WI38 (cell line): ENCODE measurements around the gene OLFML3.
"Not testable (repeated sequence)": the region's sequence is repeated elsewhere in the genome, so short reads cannot be mapped to it uniquely, and the experiment has no call there.

ENCODE experiments used
- H3K4me3 ChIP-seq: 2 replicates; pipeline ENCODE4 v1.5.1; 2011; ENCODE audit warnings: low read depth, mild to moderate bottlenecking, control low read depth, low read length
- CTCF ChIP-seq: IDR thresholded peaks from 2 replicates; pipeline ENCODE4 v1.5.1; 2012; ENCODE audit warnings: low read depth, mild to moderate bottlenecking, control low read depth, low read length

Gene OLFML3

GRCh38 chr1:114010433-114011184 is 31.3 kb downstream of the OLFML3 start:
- TF ChIP-seq CTCF = no peak
- no peak overlapping the region for H3K4me3 ChIP-seq

- no peak for TF ChIP-seq CTCF
- H3K4me3 ChIP-seq = no peak overlapping the region
These were observed 32.5 kb downstream of the OLFML3 start for GRCh38 chr1:114011796-114012195.

GRCh38 chr1:114015075-114015474 is 35.8 kb downstream of the OLFML3 start:
- TF ChIP-seq CTCF = no peak

GRCh38 chr1:114019724-114020123 is 40.5 kb downstream of the OLFML3 start:
- not testable (repeated sequence) for H3K4me3 ChIP-seq

More at GRCh38 chr1:114015075-114015474, 35.8 kb downstream of the OLFML3 start:
- H3K4me3 ChIP-seq = no peak overlapping the region

- H3K4me3 ChIP-seq = no peak overlapping the region
- TF ChIP-seq CTCF = no peak
These were observed 42.4 kb downstream of the OLFML3 start for GRCh38 chr1:114021665-114022099.

GRCh38 chr1:114022877-114023276 is 43.6 kb downstream of the OLFML3 start:
- H3K4me3 ChIP-seq = no peak overlapping the region
- no peak for TF ChIP-seq CTCF

- no peak overlapping the region for H3K4me3 ChIP-seq
- TF ChIP-seq CTCF = no peak
These were observed 44.1 kb downstream of the OLFML3 start for GRCh38 chr1:114023377-114023776.

- no peak for TF ChIP-seq CTCF
- no peak overlapping the region for H3K4me3 ChIP-seq
These were observed 44.8 kb downstream of the OLFML3 start for GRCh38 chr1:114024049-114024448.
